C4-2B (cell line): ENCODE results near the gene MEP1A.

Experiments used
- CTCF ChIP-seq: fragments of 450-650 bp; conservative IDR thresholded peaks from 2 replicates; pipeline ENCODE4 v1.5.1; 2017; ENCODE audit warnings: mild to moderate bottlenecking
- ZFX ChIP-seq: fragments of 450-650 bp; IDR thresholded peaks from 2 replicates; pipeline ENCODE4 v1.6.1; 2017

GRCh38 chr6:46876126-46876525 is 82.9 kb downstream of the MEP1A start:
- TF ChIP-seq CTCF (no peak), ZFX (no peak)
